ENCODE data around the gene SLAMF9.

GRCh38 chr1:159970932-159971342 lies 16.9 kb upstream of the SLAMF9 start:
- TF ChIP-seq CSRNP3 (CRISPR knock-in tag; IDR thresholded peaks at IDR 0.05) (no peak), ZC3H10 (CRISPR knock-in tag; IDR thresholded peaks at IDR 0.05) (no peak), PATZ1 (CRISPR knock-in tag; IDR thresholded peaks at IDR 0.05; ENCODE audit: borderline replicate concordance) (no peak), TCF4 (CRISPR knock-in tag; IDR thresholded peaks at IDR 0.05; ENCODE audit: borderline replicate concordance) (no peak), ZFP30 (CRISPR knock-in tag; IDR thresholded peaks at IDR 0.05) (no peak), ZNF70 (CRISPR knock-in tag; IDR thresholded peaks at IDR 0.05) (no peak), ARNTL (CRISPR knock-in tag; IDR thresholded peaks at IDR 0.05; ENCODE audit: borderline replicate concordance, low read depth) (no peak), BACH2 (CRISPR knock-in tag; IDR thresholded peaks at IDR 0.05; ENCODE audit: borderline replicate concordance) (no peak), ZNF565 (CRISPR knock-in tag; conservative IDR thresholded peaks at IDR 0.05; ENCODE audit: low read depth) (no peak), TSHZ2 (CRISPR knock-in tag; IDR thresholded peaks at IDR 0.05) (no peak), PPARA (CRISPR knock-in tag; IDR thresholded peaks at IDR 0.05; ENCODE audit: borderline replicate concordance) (no peak)
